ENCODE results near the gene SUCLG1.

SUCLG1 gene

GRCh38 chr2:84452624-84453023 lies 6.5 kb downstream of the SUCLG1 start:
- no peaks in the 10 kb centered on the region for H3K9me3 Mint-ChIP-seq
- H3K4me1 Mint-ChIP-seq (ENCODE audit: low read depth): peaks cover 33% of the 10 kb centered on the region
- no peak for DNase-seq (ENCODE audit: low spot score)
- H3K27ac Mint-ChIP-seq: no peak overlapping the region
- peaks cover 5% of the 10 kb centered on the region for H3K36me3 Mint-ChIP-seq (ENCODE audit: low read depth)
- no peak overlapping the region for H3K4me3 Mint-ChIP-seq
- H3K27me3 Mint-ChIP-seq (ENCODE audit: low read depth): no peaks in the 10 kb centered on the region

GRCh38 chr2:84451579-84451978 lies 7.5 kb downstream of the SUCLG1 start:
- Mint-ChIP-seq H3K4me1 (ENCODE audit: low read depth) (peaks cover 28% of the 10 kb centered on the region), H3K27ac (no peak overlapping the region)

GRCh38 chr2:84450288-84451227 lies 8.5 kb downstream of the SUCLG1 start:
- Mint-ChIP-seq H3K27me3 (ENCODE audit: low read depth) (no peaks in the 10 kb centered on the region), H3K4me3 (no peak overlapping the region), H3K9me3 (no peaks in the 10 kb centered on the region), H3K4me1 (ENCODE audit: low read depth) (peaks cover 24% of the 10 kb centered on the region), H3K27ac (no peak overlapping the region), H3K36me3 (ENCODE audit: low read depth) (peaks cover 17% of the 10 kb centered on the region)
- no peak for DNase-seq (ENCODE audit: low spot score)

More at GRCh38 chr2:84451579-84451978, 7.5 kb downstream of the SUCLG1 start:
- peaks cover 9% of the 10 kb centered on the region for H3K36me3 Mint-ChIP-seq (ENCODE audit: low read depth)
- H3K4me3 Mint-ChIP-seq: no peak overlapping the region
- no peaks in the 10 kb centered on the region for H3K27me3 Mint-ChIP-seq (ENCODE audit: low read depth)
- H3K9me3 Mint-ChIP-seq: no peaks in the 10 kb centered on the region
- DNase-seq (ENCODE audit: low spot score): no peak

- peaks cover 24% of the 10 kb centered on the region for H3K36me3 Mint-ChIP-seq (ENCODE audit: low read depth)
- H3K27ac Mint-ChIP-seq: no peak overlapping the region
- H3K9me3 Mint-ChIP-seq: no peaks in the 10 kb centered on the region
- DNase-seq (ENCODE audit: low spot score): no peak
- H3K27me3 Mint-ChIP-seq (ENCODE audit: low read depth): no peaks in the 10 kb centered on the region
- peaks cover 24% of the 10 kb centered on the region for H3K4me1 Mint-ChIP-seq (ENCODE audit: low read depth)
- no peak overlapping the region for H3K4me3 Mint-ChIP-seq
Measured at GRCh38 chr2:84449711-84450110, 9.4 kb downstream of the SUCLG1 start.

GRCh38 chr2:84449055-84449454 lies 10.0 kb downstream of the SUCLG1 start:
- Mint-ChIP-seq H3K36me3 (ENCODE audit: low read depth) (peaks cover 27% of the 10 kb centered on the region), H3K4me1 (ENCODE audit: low read depth) (peaks cover 22% of the 10 kb centered on the region), H3K9me3 (no peaks in the 10 kb centered on the region), H3K27me3 (ENCODE audit: low read depth) (no peaks in the 10 kb centered on the region), H3K27ac (no peak overlapping the region), H3K4me3 (no peak overlapping the region)
- no peak for DNase-seq (ENCODE audit: low spot score)

- H3K4me1 Mint-ChIP-seq (ENCODE audit: low read depth): peaks cover 21% of the 10 kb centered on the region
- no peaks in the 10 kb centered on the region for H3K9me3 Mint-ChIP-seq
- H3K27ac Mint-ChIP-seq: no peak overlapping the region
- no peak overlapping the region for H3K4me3 Mint-ChIP-seq
- no peak for DNase-seq (ENCODE audit: low spot score)
- H3K36me3 Mint-ChIP-seq (ENCODE audit: low read depth): peaks cover 65% of the 10 kb centered on the region
- H3K27me3 Mint-ChIP-seq (ENCODE audit: low read depth): no peaks in the 10 kb centered on the region
Measured at GRCh38 chr2:84443477-84443876, 15.6 kb downstream of the SUCLG1 start.

GRCh38 chr2:84442888-84443287 lies 16.2 kb downstream of the SUCLG1 start:
- H3K9me3 Mint-ChIP-seq: no peaks in the 10 kb centered on the region
- no peak overlapping the region for H3K27ac Mint-ChIP-seq
- peaks cover 24% of the 10 kb centered on the region for H3K4me1 Mint-ChIP-seq (ENCODE audit: low read depth)
- H3K4me3 Mint-ChIP-seq: no peak overlapping the region
- DNase-seq (ENCODE audit: low spot score): no peak
- peaks cover 70% of the 10 kb centered on the region for H3K36me3 Mint-ChIP-seq (ENCODE audit: low read depth)
- H3K27me3 Mint-ChIP-seq (ENCODE audit: low read depth): no peaks in the 10 kb centered on the region

- Mint-ChIP-seq H3K4me1 (ENCODE audit: low read depth) (peaks cover 19% of the 10 kb centered on the region), H3K27ac (no peak overlapping the region), H3K36me3 (ENCODE audit: low read depth) (peaks cover 71% of the 10 kb centered on the region), H3K9me3 (no peaks in the 10 kb centered on the region), H3K27me3 (ENCODE audit: low read depth) (no peaks in the 10 kb centered on the region), H3K4me3 (no peak overlapping the region)
- DNase-seq (ENCODE audit: low spot score): no peak
Measured at GRCh38 chr2:84441505-84441904, 17.6 kb downstream of the SUCLG1 start.

- Mint-ChIP-seq H3K4me1 (ENCODE audit: low read depth) (peaks cover 19% of the 10 kb centered on the region), H3K27me3 (ENCODE audit: low read depth) (no peaks in the 10 kb centered on the region), H3K36me3 (ENCODE audit: low read depth) (peaks cover 68% of the 10 kb centered on the region), H3K4me3 (no peak overlapping the region), H3K27ac (no peak overlapping the region), H3K9me3 (no peaks in the 10 kb centered on the region)
- DNase-seq (ENCODE audit: low spot score): no peak
Measured at GRCh38 chr2:84441036-84441435, 18.0 kb downstream of the SUCLG1 start.

- Mint-ChIP-seq H3K4me1 (ENCODE audit: low read depth) (peaks cover 5% of the 10 kb centered on the region), H3K9me3 (no peaks in the 10 kb centered on the region), H3K36me3 (ENCODE audit: low read depth) (peaks cover 45% of the 10 kb centered on the region), H3K4me3 (no peak overlapping the region), H3K27me3 (ENCODE audit: low read depth) (no peaks in the 10 kb centered on the region), H3K27ac (no peak overlapping the region)
- no peak for DNase-seq (ENCODE audit: low spot score)
Measured at GRCh38 chr2:84435345-84436025, 23.6 kb downstream of the SUCLG1 start.

- no peak overlapping the region for H3K4me3 Mint-ChIP-seq
- no peaks in the 10 kb centered on the region for H3K27me3 Mint-ChIP-seq (ENCODE audit: low read depth)
- peaks cover under 1% of the 10 kb centered on the region for H3K4me1 Mint-ChIP-seq (ENCODE audit: low read depth)
- no peaks in the 10 kb centered on the region for H3K9me3 Mint-ChIP-seq
- H3K27ac Mint-ChIP-seq: no peak overlapping the region
- no peak for DNase-seq (ENCODE audit: low spot score)
- H3K36me3 Mint-ChIP-seq (ENCODE audit: low read depth): peaks cover 35% of the 10 kb centered on the region
Measured at GRCh38 chr2:84429328-84429727, 29.8 kb downstream of the SUCLG1 start.

GRCh38 chr2:84427235-84428138 lies 31.6 kb downstream of the SUCLG1 start:
- no peak overlapping the region for H3K27ac Mint-ChIP-seq
- DNase-seq (ENCODE audit: low spot score): no peak
- no peaks in the 10 kb centered on the region for H3K9me3 Mint-ChIP-seq
- peaks cover 2% of the 10 kb centered on the region for H3K4me1 Mint-ChIP-seq (ENCODE audit: low read depth)
- no peak overlapping the region for H3K4me3 Mint-ChIP-seq
- no peaks in the 10 kb centered on the region for H3K27me3 Mint-ChIP-seq (ENCODE audit: low read depth)
- H3K36me3 Mint-ChIP-seq (ENCODE audit: low read depth): peaks cover 39% of the 10 kb centered on the region

GRCh38 chr2:84425310-84425709 lies 33.8 kb downstream of the SUCLG1 start:
- DNase-seq (ENCODE audit: low spot score): no peak

More at GRCh38 chr2:84425310-84425709, 33.8 kb downstream of the SUCLG1 start:
- Mint-ChIP-seq H3K4me3 (no peak overlapping the region), H3K27me3 (ENCODE audit: low read depth) (no peaks in the 10 kb centered on the region), H3K4me1 (ENCODE audit: low read depth) (peaks cover 2% of the 10 kb centered on the region), H3K36me3 (ENCODE audit: low read depth) (peaks cover 32% of the 10 kb centered on the region), H3K9me3 (no peaks in the 10 kb centered on the region), H3K27ac (no peak overlapping the region)
